ENCODE results near the gene SYNE3. TPM values are rescaled to one million over a fixed set of nuclear protein-coding genes. Genes with fewer than 3 reads are reported as not detected.
"Not testable (repeated sequence)": the region's sequence is repeated elsewhere in the genome, so short reads cannot be mapped to it uniquely, and the experiment has no call there.

The SYNE3 gene
- total RNA-seq, 1 donor from 2014 or later = 2.5 TPM

DNA sequence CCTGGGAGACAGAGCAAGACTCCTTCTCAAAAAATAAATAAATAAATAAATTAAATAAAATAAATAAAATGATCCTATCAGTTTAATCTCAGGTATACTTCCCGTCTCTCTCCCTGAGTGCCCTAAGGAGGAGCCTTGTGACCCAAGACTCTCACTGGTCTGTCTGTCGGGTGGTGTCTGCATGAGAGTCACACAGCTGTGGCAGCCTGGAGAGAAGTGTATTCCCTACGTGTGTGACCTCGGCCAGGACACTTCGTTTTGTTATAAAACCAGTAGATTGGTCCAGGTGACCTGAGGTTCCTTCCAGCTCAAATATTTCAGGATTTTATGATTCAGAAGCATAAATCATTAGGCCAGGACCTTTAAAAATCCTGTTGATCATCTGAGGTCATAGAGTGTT is 4.8 kb downstream of the SYNE3 start:
- Histone ChIP-seq H3K4me1 (ENCODE audit: insufficient read depth, low read length) (peaks cover 36% of the 10 kb centered on the region), H4K20me1 (ENCODE audit: insufficient read depth, low read length) (no peaks in the 10 kb centered on the region), H3K4me2 (ENCODE audit: low read length) (no peak overlapping the region), H3K4me3 (ENCODE audit: insufficient read depth, low read depth, low read length) (no peak overlapping the region), H3K9me3 (ENCODE audit: insufficient read depth, low read depth, low read length) (no peaks in the 10 kb centered on the region), H3K79me2 (ENCODE audit: insufficient read depth, low read length) (no peaks in the 10 kb centered on the region), H3K36me3 (ENCODE audit: insufficient read depth, low read length) (no peaks in the 10 kb centered on the region), H3K27me3 (ENCODE audit: insufficient read depth, low read length) (no peaks in the 10 kb centered on the region), H3K27ac (ENCODE audit: low read depth, low read length) (no peak overlapping the region), H2AFZ (ENCODE audit: low read depth, low read length) (no peak overlapping the region), H3K9ac (ENCODE audit: low read length) (no peak overlapping the region)
- Mint-ChIP-seq H3K4me1 (ENCODE audit: low read depth, unreplicated experiment) (peaks cover 22% of the 10 kb centered on the region), H3K9me3 (ENCODE audit: unreplicated experiment) (no peaks in the 10 kb centered on the region), H3K27ac (ENCODE audit: unreplicated experiment) (no peak overlapping the region), H3K36me3 (ENCODE audit: low read depth, unreplicated experiment) (no peaks in the 10 kb centered on the region), H3K27me3 (ENCODE audit: low read depth, unreplicated experiment) (peaks cover 12% of the 10 kb centered on the region), H3K4me3 (ENCODE audit: unreplicated experiment) (no peak overlapping the region)
- TF ChIP-seq EZH2 (IDR thresholded peaks at IDR 0.05; ENCODE audit: insufficient read depth, low read length) = no peak
- TF ChIP-seq, protein P1, sequence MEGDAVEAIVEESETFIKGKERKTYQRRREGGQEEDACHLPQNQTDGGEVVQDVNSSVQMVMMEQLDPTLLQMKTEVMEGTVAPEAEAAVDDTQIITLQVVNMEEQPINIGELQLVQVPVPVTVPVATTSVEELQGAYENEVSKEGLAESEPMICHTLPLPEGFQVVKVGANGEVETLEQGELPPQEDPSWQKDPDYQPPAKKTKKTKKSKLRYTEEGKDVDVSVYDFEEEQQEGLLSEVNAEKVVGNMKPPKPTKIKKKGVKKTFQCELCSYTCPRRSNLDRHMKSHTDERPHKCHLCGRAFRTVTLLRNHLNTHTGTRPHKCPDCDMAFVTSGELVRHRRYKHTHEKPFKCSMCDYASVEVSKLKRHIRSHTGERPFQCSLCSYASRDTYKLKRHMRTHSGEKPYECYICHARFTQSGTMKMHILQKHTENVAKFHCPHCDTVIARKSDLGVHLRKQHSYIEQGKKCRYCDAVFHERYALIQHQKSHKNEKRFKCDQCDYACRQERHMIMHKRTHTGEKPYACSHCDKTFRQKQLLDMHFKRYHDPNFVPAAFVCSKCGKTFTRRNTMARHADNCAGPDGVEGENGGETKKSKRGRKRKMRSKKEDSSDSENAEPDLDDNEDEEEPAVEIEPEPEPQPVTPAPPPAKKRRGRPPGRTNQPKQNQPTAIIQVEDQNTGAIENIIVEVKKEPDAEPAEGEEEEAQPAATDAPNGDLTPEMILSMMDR (IDR thresholded peaks at IDR 0.05; ENCODE audit: insufficient read depth, low read depth, low read length) = no peak
- FAIRE-seq = no peak
- DNase-seq (ENCODE audit: low read depth) = no peak

DNA sequence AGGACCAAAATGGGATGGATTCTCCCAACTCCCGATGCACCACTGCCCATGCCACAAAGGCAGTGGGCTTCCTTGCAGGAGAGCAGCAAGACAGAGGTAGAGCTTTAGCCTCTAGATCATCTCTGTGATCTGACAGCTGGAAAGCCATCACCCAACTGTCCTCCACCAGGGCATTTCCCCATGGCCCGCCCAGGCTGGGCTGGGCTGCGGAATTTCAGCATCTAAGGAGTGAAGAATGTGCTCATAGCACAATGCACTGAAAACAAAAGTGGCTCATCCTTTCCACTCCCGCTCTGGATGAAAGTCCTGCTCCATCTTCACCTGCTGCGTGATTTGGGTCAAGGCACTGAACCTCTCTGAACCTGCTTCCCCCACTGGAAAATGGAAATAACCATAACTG is 5.6 kb downstream of the SYNE3 start:
- Histone ChIP-seq H3K79me2 (ENCODE audit: insufficient read depth, low read length) (no peaks in the 10 kb centered on the region), H2AFZ (ENCODE audit: low read depth, low read length) (no peak overlapping the region), H4K20me1 (ENCODE audit: insufficient read depth, low read length) (no peaks in the 10 kb centered on the region), H3K27me3 (ENCODE audit: insufficient read depth, low read length) (no peaks in the 10 kb centered on the region), H3K4me2 (ENCODE audit: low read length) (no peak overlapping the region), H3K9ac (ENCODE audit: low read length) (no peak overlapping the region), H3K4me1 (ENCODE audit: insufficient read depth, low read length) (peaks cover 33% of the 10 kb centered on the region), H3K4me3 (ENCODE audit: insufficient read depth, low read depth, low read length) (no peak overlapping the region), H3K36me3 (ENCODE audit: insufficient read depth, low read length) (no peaks in the 10 kb centered on the region), H3K9me3 (ENCODE audit: insufficient read depth, low read depth, low read length) (no peaks in the 10 kb centered on the region), H3K27ac (ENCODE audit: low read depth, low read length) (no peak overlapping the region)
- H3K9me3 Mint-ChIP-seq (ENCODE audit: unreplicated experiment) = no peaks in the 10 kb centered on the region
- no peak for DNase-seq (ENCODE audit: low read depth)
- no peak for TF ChIP-seq EZH2 (IDR thresholded peaks at IDR 0.05; ENCODE audit: insufficient read depth, low read length)
- TF ChIP-seq, protein P1 (IDR thresholded peaks at IDR 0.05; ENCODE audit: insufficient read depth, low read depth, low read length) = no peak
- no peak for FAIRE-seq
- H3K27me3 Mint-ChIP-seq (ENCODE audit: low read depth, unreplicated experiment) = peaks cover 12% of the 10 kb centered on the region
- no peak overlapping the region for H3K27ac Mint-ChIP-seq (ENCODE audit: unreplicated experiment)
- no peak overlapping the region for H3K4me3 Mint-ChIP-seq (ENCODE audit: unreplicated experiment)
- H3K4me1 Mint-ChIP-seq (ENCODE audit: low read depth, unreplicated experiment) = peaks cover 20% of the 10 kb centered on the region
- no peaks in the 10 kb centered on the region for H3K36me3 Mint-ChIP-seq (ENCODE audit: low read depth, unreplicated experiment)

DNA sequence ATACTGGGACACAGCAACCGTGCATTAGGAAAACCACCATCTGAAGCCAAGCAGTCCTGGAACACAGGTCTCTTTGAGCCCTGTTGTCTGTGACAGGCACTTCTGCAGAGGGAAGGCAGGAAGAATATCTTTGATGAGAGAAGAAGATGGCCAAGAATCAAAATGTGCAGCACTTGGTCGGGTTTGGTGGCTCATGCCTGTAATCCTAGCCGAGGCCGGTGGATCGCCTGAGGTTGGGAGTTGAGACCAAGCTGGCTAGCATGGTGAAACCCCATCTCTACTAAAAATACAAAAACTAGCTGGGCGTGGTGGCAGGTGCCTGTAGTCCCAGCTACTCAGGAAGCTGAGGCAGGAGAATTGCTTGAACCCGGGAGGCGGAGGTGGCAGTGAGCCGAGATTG is 6.1 kb downstream of the SYNE3 start:
- FAIRE-seq; H3K9ac ChIP-seq (ENCODE audit: low read length); H4K20me1 ChIP-seq (ENCODE audit: insufficient read depth, low read length): not testable (repeated sequence)

More for the DNA sequence above, 6.1 kb downstream of the SYNE3 start:
- not testable (repeated sequence) for H3K9me3 ChIP-seq (ENCODE audit: insufficient read depth, low read depth, low read length); H3K4me3 Mint-ChIP-seq (ENCODE audit: unreplicated experiment); H3K9me3 Mint-ChIP-seq (ENCODE audit: unreplicated experiment); H3K4me3 ChIP-seq (ENCODE audit: insufficient read depth, low read depth, low read length); DNase-seq (ENCODE audit: low read depth); H3K27ac Mint-ChIP-seq (ENCODE audit: unreplicated experiment); H3K27ac ChIP-seq (ENCODE audit: low read depth, low read length); H2AFZ ChIP-seq (ENCODE audit: low read depth, low read length); H3K36me3 ChIP-seq (ENCODE audit: insufficient read depth, low read length); H3K27me3 ChIP-seq (ENCODE audit: insufficient read depth, low read length); H3K79me2 ChIP-seq (ENCODE audit: insufficient read depth, low read length); H3K36me3 Mint-ChIP-seq (ENCODE audit: low read depth, unreplicated experiment); H3K4me2 ChIP-seq (ENCODE audit: low read length)
- Mint-ChIP-seq H3K4me1 (ENCODE audit: low read depth, unreplicated experiment) (peaks cover 19% of the 10 kb centered on the region), H3K27me3 (ENCODE audit: low read depth, unreplicated experiment) (peaks cover 12% of the 10 kb centered on the region)
- peaks cover 28% of the 10 kb centered on the region for H3K4me1 ChIP-seq (ENCODE audit: insufficient read depth, low read length)

Data from astrocyte (in vitro differentiated cells and primary cell).